HS-5 (cell line): ENCODE results near the gene VSX2.

Source experiments
- DNase-seq: peaks from one replicate; pipeline ENCODE4 v3.0.0-alpha.2; 2012; ENCODE audit warnings: low read depth

Gene VSX2

DNA sequence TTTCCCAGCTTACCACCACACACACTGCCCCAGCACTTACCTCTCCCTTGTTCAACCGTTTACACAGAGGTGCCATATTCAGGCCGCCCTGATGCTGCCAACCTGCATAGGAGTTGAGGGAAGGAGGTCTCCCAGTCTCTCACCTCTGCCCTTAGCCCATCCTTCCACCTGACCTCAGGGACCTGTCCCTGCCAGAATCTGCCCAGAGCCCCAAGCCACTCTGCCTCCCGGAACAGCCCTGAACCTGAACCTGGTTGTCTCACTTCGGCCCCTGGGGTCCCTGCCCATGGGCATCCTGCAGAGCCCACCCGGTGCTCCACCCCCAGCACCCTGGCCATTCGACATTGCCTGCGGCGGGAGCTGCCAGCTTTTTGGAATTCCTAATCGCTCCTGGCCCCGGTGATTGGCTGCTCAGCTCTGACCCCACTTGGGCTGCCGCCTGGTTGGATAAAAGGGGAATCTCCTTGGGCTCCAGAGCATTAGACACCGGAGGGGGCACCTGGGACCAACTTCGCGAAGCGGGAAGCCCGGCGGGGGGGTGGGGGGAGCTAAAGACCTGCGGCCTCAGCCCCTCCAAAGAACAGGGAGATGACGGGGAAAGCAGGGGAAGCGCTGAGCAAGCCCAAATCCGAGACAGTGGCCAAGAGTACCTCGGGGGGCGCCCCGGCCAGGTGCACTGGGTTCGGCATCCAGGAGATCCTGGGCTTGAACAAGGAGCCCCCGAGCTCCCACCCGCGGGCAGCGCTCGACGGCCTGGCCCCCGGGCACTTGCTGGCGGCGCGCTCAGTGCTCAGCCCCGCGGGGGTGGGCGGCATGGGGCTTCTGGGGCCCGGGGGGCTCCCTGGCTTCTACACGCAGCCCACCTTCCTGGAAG is at the start of gene VSX2:
VSX2 (plus strand) TSS at position 476 of the 874 bp plus-strand sequence; CDS start at position 589, 113 bp downstream.
- no peak for DNase-seq

DNA sequence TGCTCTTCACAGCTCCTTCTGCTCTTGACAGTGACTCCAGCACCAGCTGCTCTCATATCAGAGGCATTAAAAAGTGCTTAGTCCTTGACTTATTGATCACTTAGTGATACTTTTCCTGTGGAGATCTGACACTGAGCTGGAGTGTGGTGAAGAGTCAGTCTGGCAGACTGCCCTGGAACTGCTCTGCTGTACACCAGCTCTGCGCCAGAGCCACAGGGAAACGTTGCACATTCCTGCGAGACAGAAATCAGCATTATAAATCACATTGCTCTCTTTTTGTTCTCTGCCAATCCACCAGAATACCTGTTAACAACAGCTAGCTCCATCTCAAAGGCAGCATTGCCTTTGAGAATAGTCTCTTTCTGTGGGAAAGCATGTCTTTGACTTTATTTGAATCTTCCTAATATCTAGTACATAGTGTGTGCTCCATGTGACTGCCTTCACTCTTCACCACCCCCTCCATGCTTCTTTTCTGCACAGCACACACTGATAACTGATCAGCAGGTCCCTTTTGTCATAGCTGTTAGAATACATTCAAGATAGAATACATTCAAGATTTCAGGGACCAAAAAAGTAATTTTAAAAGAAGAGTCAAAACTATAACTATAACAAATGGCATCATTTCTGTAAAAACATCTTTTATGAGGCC is 48.2 kb upstream of the VSX2 start:
- no peak for DNase-seq

DNA sequence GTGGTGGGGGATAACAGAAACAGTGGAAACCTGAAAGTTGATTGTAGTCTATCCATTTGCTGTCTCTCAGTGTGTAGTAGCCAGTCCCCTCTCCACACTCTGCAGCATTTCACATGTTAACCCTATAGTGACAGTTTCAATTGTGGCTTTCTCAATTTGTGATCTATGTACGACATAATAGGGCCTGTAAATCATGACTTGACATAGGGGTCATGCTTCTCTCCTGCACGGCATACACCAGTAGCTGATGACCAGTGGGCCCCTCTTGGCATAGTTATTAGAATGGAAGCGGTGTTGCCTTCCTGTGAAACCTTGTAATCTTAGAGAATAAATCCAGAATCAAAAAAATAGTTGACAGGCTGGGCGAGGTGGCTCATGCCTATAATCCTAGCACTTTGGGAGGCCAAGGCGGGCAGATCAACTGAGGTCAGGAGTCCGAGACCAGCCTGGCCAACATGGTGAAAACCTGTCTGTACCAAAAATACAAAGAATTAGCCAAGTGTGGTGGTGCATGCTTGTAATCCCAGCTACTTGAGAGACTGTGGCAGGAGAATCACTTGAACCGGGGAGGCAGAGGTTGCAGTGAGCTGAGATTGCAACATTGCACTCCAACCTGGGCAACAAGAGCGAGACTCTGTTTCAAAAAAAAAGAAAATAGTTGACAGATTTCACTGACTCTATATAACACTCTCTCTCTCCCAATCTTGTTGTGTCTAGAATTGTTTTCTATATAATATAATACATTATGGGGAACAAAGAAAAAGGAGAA is 44.6 kb upstream of the VSX2 start:
- DNase-seq: no peak

DNA sequence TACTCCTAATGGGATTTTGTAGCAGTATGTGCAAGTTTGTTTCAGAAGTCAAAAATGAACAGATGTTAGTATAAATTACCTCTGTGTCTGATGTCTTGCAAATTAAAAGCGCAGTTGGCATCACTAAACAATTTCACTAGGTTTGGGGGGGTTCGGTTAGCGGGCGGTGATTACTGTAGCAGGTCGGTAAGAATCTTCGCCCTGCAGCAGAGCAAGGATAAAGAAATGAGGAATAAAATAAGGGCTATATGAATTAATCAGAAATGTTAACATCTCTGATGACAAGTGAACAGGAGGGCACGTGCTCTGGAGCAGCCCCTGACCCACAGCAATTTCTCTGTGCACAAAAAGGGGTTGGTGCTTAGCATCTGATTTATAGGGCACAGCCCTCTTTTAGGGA is 43.6 kb upstream of the VSX2 start:
- DNase-seq: no peak

DNA sequence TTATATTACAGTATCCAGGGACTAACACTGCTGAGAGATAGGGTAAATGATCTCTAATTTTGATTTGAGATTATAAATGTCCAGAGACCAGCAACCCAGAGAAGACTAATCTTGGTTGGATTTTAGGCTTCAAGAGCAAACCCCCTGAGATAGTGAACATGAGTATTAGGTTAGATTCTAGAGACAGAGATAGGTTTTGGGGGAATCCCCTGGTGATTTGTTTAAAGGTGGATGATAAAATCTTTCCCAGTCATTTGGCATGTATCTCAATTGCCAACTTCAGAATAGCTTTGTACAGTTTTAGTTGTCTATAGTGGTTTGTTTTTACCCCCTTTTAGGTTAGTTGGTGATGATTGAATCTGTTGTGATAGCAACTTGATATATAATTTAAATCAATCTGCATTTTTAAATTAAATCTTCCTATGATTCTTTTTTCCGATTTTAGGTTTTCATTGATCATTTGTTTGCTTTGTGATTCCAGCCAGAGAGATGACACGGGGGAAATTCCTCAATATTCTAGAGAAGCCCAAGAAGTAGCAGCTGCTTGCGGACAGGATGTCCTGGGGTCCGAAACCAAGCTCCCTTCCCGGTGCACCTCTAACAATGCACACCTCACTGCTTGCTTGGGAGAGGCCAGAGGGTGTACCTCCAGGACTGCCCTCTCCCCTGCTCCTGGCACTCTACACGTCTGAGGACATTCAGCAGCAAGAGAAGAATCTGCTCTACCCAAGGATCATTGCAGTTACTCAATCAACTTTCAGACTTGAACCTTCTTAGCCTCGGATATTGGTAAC is 40.6 kb upstream of the VSX2 start:
- no peak for DNase-seq

DNA sequence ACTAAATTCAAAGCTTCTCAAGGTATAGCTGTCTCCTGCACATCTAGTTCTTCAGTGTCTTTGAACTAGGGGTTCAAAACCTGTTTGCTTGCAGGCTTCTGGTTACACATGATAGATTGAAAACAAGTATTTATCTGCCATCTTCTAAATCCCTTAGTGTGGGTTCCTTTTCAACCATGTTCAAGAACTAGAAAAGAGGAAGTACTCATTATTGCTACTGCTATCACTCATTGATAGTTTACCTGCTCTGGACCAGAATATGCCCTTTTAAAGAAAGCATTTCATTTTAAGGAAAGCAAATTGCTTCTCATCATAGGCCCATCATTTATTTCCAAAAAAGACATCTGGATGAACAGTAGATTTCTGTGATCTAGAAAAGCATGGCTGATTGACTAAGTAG is 37.1 kb upstream of the VSX2 start:
- no peak for DNase-seq

DNA sequence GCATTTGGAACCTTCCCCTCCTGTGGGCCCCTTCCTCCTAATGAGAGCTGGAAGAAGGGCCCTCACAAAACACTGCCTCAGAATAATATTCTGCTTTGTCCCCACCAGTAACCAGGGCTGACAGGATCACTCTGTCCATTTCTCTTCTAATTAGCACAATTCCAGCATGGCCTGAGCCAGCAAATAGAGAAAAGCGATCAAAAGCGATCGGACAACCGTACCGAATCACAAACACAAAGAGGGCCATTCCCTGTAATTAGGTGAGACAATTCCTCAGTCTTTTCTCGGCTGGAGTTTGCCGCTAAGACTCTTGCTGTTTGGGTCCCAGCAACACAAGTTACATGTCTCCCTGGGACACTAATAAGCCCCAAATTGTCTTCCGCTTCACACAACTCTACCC is 35.6 kb upstream of the VSX2 start:
- no peak for DNase-seq

DNA sequence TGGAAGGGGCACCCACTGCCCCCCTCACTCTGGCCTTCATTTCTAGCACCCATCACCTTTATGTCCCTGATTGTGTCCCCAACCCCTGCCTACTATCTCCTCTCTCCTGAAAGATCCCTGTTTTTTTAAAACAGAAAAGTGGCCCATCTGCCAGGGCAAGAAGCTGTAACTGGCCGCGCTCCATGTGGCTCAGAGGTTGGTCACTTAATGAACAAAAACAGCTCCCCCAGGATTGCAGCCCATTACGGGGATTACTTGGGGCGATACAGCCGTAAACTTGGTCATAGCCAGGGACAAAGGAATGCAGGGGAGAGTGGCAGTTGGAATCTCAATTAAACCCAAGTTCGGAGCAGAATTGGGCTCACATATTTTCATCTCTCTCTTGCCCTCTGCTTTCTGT is 34.8 kb upstream of the VSX2 start:
- DNase-seq: no peak

DNA sequence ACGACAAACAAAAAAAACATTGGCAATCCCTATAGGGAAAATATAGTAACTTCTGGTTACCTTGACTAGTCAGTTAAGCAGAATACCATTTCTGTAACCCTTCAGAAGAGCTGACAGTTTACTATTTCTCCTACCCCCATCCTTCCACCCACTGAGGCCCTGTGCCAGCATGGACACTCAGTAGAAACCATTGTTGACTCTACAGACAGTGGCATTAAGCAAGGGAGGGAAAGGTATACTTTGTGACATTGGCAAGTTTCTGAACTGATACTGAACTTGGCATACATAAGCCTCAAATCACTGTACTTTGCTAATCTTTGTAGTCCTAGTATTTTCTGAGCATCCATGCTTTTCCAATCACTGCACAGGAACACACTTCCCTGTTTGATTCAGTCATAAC is 33.4 kb upstream of the VSX2 start:
- DNase-seq: no peak

DNA sequence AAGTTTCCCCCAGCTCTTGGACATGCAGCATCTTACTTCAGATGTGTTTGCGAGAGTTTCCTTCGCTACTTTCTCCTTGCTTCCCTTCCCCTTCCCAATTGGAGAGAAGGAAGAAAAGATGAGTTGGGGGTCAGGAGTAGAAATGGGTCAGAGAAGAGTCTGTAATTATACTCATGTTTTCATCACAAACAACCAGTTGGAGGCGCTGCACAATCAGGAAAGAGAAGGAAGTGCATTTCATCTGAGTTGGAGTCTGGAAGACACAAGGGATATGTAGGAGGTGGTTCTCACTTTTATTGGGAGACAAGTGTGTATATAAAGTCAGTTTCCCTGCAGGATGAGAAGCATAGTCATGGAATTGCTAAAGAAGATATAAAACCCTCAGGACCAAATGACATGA is 31.3 kb upstream of the VSX2 start:
- DNase-seq: no peak

DNA sequence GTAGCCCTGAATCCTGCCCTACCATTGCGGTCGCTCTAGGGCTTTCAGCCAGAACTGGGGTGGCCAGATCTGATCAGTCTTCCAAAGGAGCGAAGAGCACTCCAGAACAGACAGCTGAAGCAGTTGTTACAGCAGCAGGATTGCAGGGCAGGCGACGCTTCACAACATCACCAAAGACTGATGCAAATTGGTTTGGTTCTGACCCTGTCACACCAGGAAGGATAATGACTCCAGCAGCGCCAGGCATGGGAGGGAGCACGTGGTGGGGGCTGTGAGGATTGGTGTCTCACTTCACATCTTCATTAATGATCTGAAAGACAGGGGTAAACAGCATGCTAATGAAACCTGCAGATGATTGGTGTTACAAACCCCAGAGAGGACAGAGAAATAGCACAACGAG is 30.6 kb upstream of the VSX2 start:
- no peak for DNase-seq

DNA sequence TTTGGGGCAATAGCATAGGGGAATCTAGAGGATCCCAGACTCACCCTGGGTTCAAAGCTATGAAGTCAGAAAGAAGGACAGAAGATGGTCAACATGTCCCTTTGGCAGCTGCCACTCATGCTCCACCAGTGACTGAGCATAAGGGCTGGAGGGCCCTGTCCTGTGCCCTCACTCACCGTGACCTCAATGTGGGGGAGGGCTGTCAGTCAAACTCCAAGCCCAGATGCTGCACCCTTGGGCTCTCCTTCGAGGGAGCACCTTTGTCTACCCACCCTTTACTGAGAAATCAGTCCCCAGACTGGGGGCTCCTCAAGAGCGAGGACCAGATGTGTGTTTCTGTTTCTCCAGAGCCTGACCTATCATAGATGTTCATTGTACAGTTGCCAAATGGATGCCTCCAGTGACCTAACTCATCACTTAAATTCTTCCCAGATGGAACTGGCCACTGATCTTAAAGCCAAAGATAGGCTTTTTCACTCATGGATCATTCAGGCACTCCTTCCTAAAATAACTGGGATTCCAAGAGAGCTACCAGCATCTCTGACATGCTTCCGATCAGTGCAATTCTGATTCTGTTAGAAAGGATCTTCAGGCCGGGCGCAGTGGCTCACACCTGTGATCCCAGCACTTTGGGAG is 27.2 kb upstream of the VSX2 start:
- no peak for DNase-seq

DNA sequence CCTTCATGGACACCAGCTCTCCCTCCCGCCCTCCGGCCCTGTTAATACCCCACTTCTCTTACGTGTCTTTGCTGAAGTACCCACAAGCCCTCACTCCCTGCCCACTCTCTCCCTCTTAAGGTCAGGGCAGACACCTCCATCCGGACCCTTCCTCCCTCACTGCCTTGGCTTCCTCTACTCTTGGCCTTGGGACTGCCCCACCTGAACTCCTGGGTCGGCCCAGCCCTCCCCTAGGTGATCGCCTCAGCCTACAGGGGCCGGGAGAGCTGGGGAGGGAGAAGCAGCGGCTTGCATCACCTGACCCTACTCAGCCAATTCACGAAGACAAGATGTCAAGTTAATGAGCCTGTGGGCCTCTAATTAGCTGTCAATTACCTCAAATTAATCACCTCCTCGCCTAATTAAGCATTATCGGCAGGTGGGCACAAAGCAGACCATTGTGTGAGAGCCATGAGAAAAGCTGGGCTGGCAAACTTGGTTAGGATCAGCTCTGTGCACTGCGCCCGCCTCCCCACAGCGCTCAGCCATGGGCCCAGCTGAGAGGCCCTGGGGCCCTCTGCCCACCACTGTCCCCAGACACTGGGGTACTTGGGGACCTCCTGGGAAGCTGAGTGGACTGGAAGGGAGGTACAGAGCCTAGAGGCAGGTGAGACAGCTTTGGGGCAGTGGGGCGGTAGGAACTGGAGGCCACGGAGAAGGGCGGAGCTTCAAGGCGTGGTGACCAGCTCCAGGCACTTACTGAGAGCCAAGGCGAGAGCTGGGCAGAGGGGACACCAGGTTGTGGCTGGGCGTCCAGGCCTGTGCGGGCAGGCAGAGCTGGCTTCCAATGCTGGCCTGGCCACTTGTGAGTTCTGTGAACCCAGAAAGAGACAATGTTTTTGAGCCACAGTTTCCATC is 25.1 kb upstream of the VSX2 start:
- no peak for DNase-seq

DNA sequence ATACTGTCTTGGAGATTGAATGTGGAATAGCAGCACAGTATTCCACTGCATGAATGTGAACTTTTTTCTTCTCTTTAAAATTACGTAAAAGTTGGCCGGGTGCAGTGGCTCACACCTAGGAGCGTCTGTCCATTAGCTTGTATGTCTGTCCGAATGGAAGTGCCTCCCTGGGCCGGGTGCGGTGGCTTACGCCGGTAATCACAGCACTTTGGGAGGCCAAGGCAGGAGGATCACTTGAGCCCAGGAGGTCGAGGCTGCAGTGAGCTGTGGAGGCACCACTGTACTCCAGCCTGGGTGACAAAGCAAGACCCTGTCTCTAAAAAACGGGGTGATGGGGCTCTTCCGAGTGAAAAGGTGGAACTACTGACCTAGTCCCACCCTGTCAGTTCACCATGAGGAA is 22.6 kb upstream of the VSX2 start:
- no peak for DNase-seq

DNA sequence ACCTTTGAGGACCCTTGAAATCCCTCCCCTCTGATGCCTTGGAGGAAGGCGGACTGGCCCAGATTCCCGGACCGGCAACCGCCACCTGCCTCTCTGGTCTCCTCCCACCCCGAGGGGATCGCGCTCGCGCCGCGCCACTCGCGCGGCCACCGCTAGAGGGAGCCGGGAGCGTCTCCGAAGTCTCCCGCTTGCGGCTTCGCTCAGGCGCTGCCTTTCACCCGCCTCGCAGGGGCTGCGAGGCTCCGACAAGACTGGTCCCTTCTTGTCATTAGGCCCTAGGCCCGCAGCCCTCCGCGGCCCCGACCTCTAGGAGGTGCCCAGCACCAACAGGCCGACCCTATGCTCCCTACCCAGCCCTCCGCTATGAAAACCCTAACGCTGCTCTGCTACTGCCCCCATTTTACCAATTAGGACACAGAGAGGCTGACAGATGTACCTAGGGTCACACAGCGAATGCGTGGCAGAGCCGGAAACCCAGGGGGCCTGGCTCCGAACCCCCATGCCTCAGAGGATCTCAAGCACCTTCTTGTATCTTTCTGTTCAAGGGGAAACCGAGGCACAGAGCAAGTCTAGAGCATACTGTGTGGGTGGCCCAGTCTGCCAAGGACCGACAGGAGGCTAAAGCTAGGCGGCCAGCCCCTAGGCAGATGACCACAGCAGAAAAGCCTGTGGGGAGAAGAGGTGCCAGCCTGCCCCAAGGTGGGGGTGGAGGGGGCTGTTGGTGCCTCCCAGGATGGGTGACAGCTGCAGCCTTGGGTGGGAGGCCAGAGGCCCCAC is 21.4 kb upstream of the VSX2 start:
- peak; percentile 10 for DNase-seq

DNA sequence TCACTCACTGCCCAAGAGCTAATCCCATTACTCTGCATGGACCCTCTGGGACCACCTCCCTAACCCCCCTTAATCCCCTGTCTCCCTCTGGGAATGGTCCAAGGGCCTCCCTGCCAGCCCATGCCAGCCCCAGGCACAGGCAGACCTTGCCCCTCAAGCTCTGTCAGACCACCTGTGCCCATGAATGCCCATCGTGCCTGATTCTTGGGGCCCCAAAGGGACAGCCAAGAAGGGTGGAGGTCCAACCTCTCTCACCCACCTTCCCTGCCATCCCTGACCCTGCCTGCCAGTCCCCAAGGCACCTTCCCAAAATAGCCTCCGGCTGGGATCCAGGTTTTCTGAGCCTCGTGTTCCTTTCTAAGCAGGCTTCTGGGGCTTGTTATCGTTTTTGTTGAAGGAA is 20.8 kb upstream of the VSX2 start:
- no peak for DNase-seq

DNA sequence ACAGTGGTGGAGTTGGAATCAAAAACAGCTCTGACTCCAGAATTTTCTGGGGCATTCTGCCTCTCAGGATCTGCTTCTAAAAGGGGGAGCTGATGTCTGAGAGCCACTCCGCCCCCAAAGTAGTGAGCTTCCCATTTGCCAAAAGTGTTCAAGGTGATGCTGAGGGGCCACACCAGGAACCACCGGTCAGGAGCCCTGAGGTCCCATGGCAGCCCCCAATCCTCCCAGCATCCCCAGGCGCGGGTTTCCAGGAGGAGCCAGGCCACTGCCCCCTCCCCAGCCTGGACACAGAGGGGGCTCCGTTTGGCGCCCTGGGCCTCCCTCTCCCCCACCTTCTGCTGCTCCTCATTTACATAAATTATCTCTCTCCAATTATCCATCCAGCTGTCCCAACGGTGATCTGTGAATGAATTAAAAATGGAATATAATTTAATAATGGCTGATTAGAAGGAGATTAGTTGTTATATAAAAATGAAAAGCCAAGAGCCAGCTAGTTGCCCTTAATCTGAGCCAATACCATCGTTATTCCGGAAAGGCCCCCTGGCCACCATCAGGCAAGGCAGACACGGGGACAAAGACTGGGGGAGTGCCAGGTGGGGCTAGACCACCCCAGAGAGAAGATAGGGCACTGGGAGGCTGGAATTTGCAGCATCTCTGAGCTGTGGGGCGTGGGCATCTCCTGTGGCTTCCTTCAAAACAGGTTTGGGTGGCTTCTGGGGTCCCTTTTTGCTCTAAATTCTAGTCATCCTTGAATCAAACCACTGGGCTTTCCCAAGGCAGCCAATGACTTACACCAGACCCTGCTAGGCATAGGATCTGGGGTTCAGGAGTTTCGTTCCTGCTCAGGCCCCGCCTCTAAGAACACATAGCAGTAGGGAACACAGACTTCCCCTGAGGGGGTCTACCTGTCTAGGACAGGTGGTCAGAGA is 19.7 kb upstream of the VSX2 start:
- DNase-seq: no peak

DNA sequence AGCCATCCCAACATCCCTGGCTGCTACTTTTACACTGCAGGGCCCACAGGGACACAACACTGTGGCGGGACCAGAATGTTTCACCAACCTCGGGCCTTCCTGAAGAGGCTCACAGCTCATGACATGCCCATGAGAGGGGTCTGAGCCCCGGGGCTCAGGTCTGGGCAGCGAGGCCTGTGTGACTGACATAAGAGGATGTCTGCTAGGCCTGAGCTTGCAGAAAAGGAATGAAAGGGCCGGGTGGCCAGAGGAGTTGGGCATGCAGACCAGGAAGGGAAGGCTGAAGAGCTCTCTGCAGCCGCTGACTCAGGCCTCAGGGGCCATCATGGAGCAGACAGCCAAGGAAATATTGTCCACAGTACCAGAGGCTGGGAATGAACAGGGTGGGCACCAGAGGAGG is 18.3 kb upstream of the VSX2 start:
- DNase-seq: no peak

DNA sequence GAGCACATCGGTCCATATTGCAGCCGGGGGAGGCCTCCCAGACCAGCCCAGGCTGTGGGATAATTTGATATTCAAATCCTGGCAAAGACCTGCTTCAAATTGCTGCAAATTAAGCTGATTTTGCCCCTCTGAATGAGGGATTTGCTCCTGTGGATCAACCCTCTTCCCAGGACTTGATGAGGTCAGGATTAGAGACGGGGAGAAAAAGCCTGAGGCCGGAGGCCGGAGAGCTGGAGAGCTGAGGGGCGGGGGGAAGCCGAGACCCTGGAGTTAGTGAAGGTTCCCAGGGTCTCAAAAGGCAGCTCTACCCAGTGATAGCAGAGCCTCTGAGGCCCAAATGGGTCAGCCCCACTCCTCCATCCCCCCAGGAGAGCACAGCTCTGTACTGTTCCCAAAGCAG is 17.5 kb upstream of the VSX2 start:
- DNase-seq: no peak
